Measurements from ENCODE around the gene TSPAN8.

TSPAN8 gene

GRCh38 chr12:71161591-71161990, 3.8 kb upstream of the TSPAN8 start:
- DNase-seq (ENCODE audit: low read depth, low spot score): no peak
- ChIA-PET CTCF (no interaction called here), POLR2A (no interaction called here)
- H3K4me3 ChIP-seq (ENCODE audit: low read depth, low read length): no peak overlapping the region
- no peak for TF ChIP-seq CTCF (IDR thresholded peaks at IDR 0.05; ENCODE audit: insufficient read depth, low read length, missing control alignments)

- CTCF ChIA-PET: no interaction called here
- DNase-seq (ENCODE audit: low read depth, low spot score): no peak
- H3K4me3 ChIP-seq (ENCODE audit: low read depth, low read length): no peak overlapping the region
- TF ChIP-seq CTCF (IDR thresholded peaks at IDR 0.05; ENCODE audit: insufficient read depth, low read length, missing control alignments): no peak
- POLR2A ChIA-PET: no interaction called here
These were observed 2.8 kb upstream of the TSPAN8 start for GRCh38 chr12:71160585-71160984.

- POLR2A ChIA-PET: no interaction called here
- CTCF ChIA-PET: no interaction called here
- no peak overlapping the region for H3K4me3 ChIP-seq (ENCODE audit: low read depth, low read length)
- DNase-seq (ENCODE audit: low read depth, low spot score): no peak
- no peak for TF ChIP-seq CTCF (IDR thresholded peaks at IDR 0.05; ENCODE audit: insufficient read depth, low read length, missing control alignments)
These were observed 2.1 kb upstream of the TSPAN8 start for GRCh38 chr12:71159878-71160277.

GRCh38 chr12:71159264-71159663, 1.5 kb upstream of the TSPAN8 start:
- TF ChIP-seq CTCF (IDR thresholded peaks at IDR 0.05; ENCODE audit: insufficient read depth, low read length, missing control alignments): no peak
- H3K4me3 ChIP-seq (ENCODE audit: low read depth, low read length): no peak overlapping the region
- ChIA-PET POLR2A (no interaction called here), CTCF (no interaction called here)
- DNase-seq (ENCODE audit: low read depth, low spot score): no peak

- TF ChIP-seq CTCF (IDR thresholded peaks at IDR 0.05; ENCODE audit: insufficient read depth, low read length, missing control alignments): no peak
- POLR2A ChIA-PET: no interaction called here
- no peak for DNase-seq (ENCODE audit: low read depth, low spot score)
- H3K4me3 ChIP-seq (ENCODE audit: low read depth, low read length): no peak overlapping the region
- CTCF ChIA-PET: no interaction called here
These were observed 623 bp upstream of the TSPAN8 start for GRCh38 chr12:71158361-71158882.

GRCh38 chr12:71155225-71155624, 2.6 kb downstream of the TSPAN8 start:
- no peak for TF ChIP-seq CTCF (IDR thresholded peaks at IDR 0.05; ENCODE audit: insufficient read depth, low read length, missing control alignments)
- DNase-seq (ENCODE audit: low read depth, low spot score): no peak
- POLR2A ChIA-PET: no interaction called here
- CTCF ChIA-PET: no interaction called here
- H3K4me3 ChIP-seq (ENCODE audit: low read depth, low read length): no peak overlapping the region

Measured in AG04449 (cell line).